HS-5 (cell line): Measurements from ENCODE around the gene ROBO1.
"Not testable (repeated sequence)": the region's sequence is repeated elsewhere in the genome, so short reads cannot be mapped to it uniquely, and the experiment has no call there.

ENCODE experiments used
- DNase-seq: peaks from one replicate; pipeline ENCODE4 v3.0.0-alpha.2; 2012; ENCODE audit warnings: low read depth

The ROBO1 gene

DNA sequence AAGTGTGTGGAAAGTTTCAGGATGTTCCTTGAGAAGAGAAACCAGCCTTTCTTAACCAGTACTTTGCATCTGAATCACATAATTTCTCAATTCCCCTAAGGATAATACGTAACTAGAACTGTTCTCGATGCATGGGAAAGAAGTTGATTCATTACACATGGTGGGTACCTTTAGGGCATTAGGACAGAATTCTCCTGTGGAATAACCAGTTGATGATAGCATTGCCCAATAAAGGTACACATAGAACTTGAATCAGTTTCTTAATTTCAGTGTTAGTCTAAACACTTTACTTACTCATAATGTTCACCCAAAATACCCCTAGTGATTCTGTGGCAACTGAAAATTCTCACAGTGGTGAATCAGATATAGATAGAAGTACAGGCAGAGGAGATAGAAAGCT, 1030.9 kb downstream of the ROBO1 start:
- DNase-seq = no peak

DNA sequence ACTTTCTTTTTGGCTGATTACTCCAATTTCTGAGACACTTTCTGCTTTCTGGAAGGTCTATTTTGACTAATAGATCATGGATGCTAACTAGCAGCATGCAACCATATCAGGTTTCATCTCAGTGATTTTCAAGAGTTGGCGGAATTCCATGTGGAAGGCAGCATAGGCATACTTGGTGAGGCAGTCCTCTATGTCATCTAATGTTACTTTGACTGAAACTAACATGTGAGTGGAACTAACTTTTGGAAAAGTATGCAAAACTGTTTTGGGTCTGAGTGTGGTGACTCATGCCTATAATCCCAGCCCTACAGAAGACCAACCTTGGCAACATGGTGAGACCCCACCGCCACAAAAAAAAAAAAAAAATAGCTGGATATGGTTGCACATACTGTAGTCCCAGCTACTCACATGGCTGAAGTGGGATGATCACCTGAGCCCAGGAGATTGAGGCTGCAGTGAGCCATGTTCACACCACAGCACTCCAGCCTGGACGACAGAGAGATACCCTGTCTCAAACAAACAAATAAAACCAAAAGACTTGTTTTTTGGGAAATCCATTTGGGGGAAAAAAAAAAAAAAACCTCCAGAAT, 1033.7 kb downstream of the ROBO1 start:
- DNase-seq = no peak

DNA sequence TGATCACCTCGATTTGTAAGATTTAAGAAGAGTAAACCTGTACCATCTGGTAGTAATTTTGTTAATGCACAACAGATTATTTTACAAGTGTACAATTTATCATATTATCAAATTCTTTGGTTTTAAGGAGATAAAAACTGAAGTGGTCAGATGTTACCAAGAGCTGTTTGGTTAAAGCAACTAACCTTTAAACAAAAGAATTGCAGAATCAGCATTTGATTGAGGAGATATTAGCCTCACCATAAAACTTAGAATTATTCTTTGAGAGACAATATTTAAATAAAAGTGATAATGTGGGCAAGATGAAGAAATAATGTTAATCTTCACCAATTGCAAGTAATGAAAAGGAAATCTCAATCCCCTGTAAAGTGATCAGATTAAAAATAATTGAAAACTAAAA, 1034.9 kb downstream of the ROBO1 start:
- no peak for DNase-seq

DNA sequence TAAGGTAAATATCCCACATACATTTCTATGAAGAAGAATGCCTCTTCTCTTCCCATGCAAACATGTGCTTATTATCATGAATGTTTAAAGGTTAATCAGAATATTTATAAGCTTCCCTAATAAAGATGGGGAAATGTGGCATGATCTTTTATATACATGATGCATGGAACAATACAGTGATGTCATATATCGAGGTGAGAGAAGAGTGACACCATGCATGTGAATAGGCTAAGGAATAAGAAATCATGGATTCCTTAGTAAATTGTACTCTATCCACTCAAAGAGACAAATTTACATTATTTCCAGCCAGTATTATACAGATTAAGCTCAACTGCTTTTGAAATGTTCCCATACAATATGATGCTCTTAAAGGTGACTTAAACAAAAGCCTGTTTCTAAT, 1035.3 kb downstream of the ROBO1 start:
- DNase-seq = no peak

DNA sequence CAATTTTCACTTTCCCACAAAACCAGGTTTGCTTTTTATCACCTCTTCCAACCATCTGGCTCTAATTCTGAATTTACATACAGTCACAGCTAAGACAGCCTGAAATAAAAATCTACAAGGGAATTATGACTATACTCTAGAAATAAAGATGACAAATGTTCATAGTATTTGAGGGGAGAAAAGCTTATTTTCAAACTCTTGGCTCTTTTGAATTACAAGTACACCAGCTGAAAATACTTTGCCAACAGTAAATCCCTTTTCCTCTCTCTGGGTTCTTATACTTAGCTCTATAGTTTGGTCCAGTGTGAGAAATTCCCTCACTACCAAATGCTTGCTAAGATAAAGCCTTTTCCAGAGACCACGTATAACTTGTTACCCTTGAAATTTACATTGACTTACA, 1037.9 kb downstream of the ROBO1 start:
- DNase-seq = no peak

DNA sequence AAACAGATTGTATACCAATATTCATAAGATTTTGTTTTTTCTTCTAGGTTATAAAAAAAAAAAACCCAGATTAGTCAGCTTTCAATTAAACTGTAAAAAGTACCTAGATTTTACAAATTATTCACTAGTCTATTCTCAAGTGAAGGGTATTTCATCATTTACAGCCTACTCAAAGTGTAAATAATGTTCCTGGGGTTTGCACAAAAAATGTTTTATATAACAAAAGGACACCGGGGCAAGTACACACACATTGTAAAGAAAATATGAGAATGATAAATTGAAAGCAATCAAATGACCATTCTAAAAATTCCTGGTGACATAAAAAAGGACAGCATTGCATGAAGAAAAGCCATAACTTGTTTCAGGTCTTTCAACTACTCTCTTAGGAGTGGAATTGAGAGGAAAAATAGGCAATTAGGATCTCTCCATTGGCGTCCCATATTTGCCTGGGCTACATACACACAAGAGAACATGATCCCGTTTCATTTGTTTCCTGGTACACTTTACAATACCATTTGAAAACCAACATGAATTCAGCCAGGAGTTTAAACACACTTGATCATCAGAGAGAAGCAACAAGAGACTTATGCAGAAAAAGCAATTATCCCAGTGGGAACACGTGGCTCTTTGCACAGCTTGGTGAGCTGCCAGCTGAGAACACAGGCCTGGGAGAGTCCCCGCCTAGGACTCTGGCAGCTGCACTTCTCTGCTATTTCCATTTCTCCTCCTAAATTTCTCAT, 1039.2 kb downstream of the ROBO1 start:
- DNase-seq = no peak

DNA sequence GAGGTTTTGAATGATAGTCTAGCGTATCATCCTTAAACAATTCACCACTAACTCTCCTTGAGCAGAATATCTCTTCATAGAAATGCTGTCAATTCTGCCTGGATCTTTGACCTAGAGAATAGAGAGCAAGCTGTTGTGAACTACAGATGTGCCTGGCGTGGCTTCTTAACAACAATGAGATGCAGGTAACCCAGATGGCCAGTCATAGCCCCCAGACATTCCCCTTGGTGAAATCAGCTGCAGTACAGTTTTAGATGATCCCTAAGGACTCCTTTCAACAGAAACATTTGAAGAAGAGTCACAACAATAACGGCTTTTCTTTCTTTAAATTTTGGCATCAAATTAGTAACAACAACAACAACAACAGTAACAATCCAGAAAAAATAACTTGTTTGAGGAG, 1041.3 kb downstream of the ROBO1 start:
- no peak for DNase-seq

DNA sequence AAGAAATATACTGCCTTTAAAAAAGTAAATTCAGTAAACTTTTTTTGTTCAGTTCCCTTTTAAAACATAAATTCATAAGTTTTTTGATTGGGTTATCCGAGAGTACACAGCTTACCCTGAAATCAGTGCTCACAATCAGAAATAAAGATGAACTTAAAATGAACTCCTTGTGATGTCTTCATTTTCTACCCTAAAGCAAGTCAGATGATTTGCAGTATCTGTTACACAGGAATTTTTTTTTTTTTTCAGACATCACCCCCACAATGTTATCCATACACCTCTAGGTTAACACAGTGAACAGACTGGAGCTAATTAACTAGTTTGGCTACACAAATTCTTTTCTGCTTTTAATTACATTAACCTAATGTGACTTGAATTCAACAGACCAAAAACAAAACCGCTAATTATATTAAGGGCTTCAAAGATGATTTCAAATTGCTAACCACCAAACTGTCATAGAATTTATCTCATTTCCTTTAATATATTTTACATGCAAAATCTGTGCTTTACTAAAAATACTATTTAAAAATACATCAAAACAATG, 1042.0 kb downstream of the ROBO1 start:
- no peak for DNase-seq

DNA sequence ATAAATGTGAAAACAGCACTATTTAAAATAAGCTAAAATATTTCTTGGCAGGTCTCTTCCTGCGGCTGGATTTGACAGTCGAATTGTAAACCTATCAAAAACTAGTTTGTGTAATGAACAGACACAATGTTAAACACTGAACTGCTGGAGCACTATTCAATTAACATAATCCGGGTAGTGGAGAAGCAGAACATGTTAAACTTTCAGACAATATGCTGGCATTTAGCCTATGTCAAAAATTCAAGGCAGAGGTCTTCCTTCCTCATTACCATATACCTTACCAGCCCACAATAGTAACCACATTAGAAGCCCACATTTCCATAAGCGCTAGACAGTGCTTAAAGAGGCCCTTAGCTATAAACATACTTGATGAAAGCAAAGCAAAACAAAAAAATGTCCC, 1042.9 kb downstream of the ROBO1 start:
- DNase-seq = no peak

DNA sequence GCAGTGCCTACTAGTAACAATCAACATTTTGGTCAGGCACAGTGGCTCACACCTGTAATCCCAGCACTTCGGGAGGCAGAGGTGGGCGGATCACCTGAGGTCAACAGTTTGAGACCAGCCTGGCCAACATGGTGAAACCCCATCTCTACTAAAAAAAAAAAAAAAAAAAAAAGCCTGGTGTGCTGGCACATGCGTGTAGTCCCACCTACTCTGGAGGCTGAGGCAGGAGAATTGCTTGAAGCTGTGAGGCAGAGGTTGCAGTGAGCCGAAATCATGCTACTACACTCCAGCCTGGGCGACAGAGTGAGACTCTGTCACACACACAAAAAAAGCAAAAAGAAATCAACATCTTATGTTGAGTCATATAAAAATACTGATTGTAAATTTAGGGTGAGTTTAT, 1043.4 kb downstream of the ROBO1 start:
- not testable (repeated sequence) for DNase-seq

DNA sequence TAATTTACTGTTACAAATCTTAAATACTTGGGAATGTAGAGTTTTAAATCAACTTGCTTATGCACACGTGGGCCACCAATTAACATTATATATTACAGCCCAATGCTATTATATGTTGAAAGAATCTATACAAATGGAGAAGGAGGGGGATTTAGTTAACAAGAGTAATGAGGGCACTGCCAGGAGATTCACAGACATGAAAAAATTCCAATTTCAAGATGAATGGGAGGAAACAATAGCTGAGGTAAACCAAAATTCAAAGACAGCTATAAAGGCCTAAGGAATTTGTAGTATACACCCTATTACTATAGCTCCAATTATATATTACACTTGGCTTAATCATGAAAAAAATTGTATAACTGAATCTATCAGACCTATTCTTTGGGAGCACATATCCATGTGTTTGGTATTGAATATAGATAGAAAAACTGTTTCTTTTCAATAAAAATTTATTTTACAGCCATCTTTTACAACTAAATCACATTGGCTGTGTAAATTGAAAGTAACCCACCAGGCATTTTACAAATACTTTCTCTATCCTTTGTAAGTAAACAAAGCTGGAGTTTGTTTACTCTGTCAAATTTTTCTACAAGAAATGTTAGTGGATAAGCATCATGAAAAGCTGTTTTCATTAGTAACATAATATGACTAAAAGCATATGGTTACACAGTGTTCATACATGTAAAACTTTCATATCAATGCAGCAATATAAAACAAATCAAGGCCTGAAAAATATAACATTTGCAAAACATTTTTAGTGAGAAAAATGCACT, 1045.8 kb downstream of the ROBO1 start:
- DNase-seq = no peak

DNA sequence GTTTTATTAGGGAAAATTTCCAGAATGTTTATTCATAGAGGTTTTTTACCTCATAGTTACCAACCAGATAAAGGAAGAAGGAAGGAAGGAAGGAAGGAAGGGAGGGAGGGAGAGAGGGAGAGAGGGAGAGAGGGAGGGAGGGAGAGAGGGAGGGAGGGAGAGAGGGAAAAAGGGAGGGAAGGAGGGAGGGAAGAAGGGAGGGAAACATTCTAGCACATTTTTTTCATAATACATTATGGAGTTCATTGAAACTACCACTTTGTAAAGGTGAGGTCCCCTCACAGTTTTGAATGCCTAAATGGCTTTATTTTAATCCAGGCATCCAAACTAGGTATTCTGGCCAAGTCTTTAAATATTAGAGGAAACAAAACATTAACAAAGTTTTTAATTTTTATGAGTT, 1049.1 kb downstream of the ROBO1 start:
- DNase-seq = no peak

DNA sequence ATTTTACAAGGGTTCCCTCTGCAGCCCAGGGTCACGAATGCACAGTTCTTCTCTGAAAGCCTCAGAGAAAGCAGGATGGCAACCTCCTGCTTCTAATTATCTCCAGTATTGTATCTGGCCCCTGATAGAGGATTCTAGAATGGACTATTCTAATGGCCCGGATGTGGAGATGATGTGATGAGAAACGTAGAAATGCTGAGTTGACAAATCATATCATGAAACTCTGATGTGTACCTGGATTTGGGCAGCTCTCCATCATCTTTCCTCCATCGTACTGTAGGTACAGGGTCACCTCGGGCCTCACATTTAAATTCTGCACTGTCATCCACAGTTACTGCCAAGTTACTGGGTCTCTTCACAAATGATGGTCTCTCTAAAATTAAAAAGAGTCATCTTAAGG, 1050.8 kb downstream of the ROBO1 start:
- DNase-seq = no peak

DNA sequence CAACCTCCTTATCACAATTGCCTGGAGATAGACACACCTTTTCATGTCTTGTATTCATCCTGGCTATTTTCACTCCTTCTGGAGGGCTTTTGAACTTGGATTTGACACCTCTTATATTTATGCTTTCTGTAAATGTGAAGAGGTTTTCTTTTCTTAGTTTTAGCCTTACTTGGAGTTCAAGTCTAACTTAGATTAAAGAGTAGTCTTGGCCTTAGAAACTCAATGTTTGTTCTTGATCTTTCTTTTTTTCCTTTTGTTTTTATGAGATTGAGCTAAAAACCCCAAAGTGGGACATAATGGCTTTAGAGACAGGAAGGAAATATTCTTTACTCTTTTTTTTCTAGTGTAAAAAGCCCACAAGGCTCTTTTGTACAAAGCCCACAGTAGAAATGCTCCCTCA, 1054.9 kb downstream of the ROBO1 start:
- DNase-seq = no peak

DNA sequence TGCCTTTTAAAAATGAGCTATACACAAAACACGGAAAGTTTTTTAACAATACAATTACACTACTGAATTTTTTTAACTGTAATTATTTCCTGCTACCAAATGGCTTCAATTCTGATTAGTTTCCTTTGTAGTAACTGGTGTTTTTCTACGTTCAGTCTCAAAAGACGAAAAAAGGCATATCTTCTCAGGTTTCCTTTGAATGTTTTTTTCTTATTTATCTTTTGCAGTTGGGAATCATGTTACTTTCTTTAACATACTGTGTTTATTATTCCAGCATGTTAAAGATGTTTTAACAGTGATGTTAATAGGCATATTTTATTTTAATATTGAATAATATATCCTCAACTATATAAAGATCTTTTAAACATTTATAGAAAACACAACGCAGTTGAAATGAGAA, 1055.5 kb downstream of the ROBO1 start:
- DNase-seq = no peak

DNA sequence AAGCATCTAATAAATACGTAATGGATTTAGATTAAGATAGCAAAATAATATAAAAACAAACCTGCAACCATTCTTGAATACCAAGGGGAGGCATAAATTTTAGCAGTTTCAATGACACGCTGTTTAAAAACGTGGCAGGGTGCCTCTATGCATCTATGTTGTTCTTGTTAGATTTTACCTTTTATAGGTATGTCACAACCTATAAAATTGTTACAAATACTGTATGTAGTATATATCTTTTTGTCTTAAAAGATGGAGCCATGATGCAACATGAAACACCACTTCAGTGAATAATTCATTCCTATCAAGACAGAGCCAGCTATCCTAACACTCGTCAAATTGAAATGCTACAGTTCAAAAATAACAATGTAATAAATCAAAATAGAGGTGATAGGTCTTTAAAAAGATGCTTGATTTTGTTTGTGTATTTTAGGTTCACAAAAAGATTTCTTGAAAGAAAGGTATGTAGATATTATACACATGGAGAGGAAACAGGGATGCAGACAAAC, 1059.2 kb downstream of the ROBO1 start:
- DNase-seq = no peak

DNA sequence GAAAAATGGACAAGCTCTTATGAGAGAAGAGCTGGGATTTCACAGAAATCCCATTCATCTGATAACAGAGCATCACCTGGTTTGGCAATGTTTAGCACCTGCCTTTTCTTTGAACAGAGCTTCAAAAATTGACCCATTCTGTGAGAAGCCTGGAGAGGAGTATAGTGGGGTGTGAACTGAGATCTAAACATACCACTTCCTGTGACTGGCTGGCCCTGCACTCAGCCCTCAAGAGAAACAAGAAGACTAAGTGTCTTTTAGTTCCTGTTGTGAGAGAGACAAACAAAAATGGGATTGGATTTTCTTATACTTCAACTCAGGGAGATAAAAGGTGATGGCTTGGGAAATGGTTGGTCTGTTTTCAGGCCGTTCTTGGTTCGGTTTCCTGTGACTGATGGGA, 1060.2 kb downstream of the ROBO1 start:
- DNase-seq = no peak

DNA sequence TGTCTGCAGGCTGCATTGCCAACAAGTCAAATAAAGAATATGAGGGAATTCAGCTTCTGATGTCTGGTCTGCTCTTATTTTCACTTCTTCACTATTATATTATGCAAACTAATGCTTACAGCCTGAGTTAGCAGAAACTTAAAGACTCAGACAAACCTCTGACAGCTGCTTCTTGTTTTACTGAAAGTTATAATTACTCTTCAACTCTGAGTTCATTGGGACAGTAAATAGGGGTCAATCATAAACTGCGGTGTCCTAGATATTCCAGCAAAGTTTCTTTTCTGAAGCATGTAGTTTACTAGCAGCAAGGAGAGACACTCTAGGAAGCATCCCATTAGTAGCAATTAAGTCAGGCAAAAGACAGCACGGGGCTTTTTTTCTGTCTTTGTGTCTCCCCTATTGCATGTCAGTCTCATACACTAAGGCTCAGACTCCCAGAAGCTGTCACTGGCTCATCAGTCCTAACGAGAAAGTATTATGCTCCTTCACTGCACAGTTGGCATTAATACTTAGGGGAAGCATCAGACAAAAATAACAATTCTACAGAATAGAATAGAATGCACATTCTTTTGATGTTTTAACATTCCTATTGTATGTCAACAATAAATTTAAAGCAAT, 1060.8 kb downstream of the ROBO1 start:
- DNase-seq = no peak

DNA sequence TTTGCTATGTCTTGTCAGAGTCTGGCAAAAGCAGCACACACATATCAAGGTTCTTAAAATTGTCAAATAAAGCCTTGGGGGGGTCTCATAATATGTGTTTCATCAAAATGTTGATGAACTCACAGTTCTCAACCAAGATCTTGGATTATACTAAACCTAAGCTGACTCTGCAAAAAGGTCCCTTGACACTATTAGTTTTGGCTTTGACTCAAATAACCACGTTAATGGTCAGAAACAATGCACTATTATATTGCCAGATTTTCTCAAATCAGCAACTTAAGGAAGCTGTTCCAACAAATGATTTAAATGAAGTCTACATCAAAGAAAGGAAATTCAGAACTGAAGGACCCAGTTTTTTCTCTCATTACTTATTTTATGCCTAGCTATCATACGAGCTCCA, 1063.9 kb downstream of the ROBO1 start:
- DNase-seq = no peak

DNA sequence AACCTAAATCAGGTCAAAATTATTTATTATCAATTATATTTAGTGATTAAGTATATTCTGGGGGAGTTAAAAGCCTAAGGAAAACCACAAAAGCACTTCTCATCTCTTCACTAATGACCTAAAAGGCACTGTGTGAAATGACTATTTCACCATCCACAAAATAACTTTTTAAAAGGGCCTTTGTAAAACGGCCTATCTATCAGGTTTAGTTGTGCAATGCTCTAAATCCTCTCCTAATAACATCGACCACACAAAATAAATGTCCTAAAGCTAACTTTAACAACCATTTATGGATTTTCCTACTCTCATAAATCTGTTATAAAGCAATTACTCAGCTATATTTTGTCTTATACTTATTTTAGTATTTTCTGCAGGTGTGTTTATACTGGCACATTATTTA, 1066.3 kb downstream of the ROBO1 start:
- no peak for DNase-seq

DNA sequence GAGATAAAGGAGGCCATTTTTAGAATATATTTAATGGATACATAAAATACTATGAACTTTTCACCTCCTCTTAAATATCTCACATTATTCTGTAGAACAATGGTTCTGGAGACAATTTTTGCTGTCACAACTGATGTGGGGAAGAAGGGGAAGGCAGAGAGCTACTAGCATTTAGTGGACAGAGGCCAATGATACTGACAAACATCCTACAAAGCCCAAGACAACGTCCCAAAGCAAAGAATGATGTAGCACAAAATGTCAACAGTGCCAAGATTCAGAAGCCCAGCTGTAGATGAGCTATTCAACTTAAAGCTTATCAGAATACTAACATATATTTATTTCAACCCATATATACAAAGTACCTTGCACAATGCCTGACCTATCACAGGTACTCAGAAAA, 1069.4 kb downstream of the ROBO1 start:
- DNase-seq = no peak

DNA sequence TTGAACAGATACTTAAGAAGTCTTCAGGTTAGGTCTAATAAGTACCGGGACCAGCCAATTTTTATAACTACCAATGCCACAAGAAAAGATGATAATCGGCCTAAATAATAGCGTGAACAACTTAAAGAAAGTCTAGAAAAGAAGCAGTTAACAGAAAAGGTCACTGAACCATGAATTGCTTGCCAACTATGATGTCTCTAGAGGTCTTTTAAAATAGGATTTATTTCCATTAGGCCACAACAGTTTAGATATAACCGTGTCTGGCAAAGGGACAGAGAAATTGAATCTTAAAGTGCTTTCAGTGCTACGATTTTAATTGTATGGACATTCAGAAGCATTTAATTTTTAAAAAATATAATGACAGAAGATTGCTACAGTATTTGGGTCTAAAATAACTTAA, 1070.4 kb downstream of the ROBO1 start:
- DNase-seq = no peak

DNA sequence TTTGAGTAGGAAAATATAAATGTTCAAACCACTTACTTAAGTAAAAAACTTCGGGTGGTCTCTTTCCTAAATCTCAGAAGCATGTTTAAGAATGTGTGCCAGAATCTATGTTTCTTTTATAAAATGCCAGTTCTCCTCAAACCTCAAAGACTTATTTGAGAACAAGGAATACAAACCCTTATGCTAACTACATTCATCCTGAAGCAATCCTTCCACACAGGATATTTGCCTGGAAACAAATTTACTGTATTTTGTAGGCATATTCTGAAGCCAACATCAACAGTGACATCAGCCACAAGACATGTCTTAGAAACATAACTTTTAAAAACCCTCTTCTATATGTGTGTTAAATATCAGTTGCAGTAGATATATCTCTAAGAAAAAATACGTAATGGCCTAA, 1077.0 kb downstream of the ROBO1 start:
- DNase-seq = no peak
